ENCODE data around the gene TTC4. TPM values are rescaled to one million over a fixed set of nuclear protein-coding genes. Genes with fewer than 3 reads are reported as not detected.
A peak's percentile ranks its signal among the peaks of the same experiment; 100 is the strongest.

Gene TTC4
- total RNA-seq, 1 experiment from 2014 or later, result 30.8 TPM

GRCh38 chr1:54791880-54792522, 76.3 kb downstream of the TTC4 start:
- no peak overlapping the region for H3K4me2 ChIP-seq (ENCODE audit: insufficient read depth, insufficient read length, low read length)
- no peak overlapping the region for H4K8ac ChIP-seq (replicated peaks; ENCODE audit: insufficient read length, low read depth, low read length)
- H3K56ac ChIP-seq (ENCODE audit: insufficient read length, low read depth, low read length), result no peak overlapping the region
- H3K27me3 ChIP-seq (ENCODE audit: insufficient read depth, low read length), result no peaks in the 10 kb centered on the region
- no peak overlapping the region for H3T11ph ChIP-seq (ENCODE audit: low read length)
- Mint-ChIP-seq H3K9me3 (peaks cover 2 to 3% of the 10 kb centered on the region in 2 experiments; a peak in 2 of 5 replicates), H3K27me3 (ENCODE audit: low read depth) (peaks cover 3% of the 10 kb centered on the region), H3K4me1 (peaks cover 48 to 54% of the 10 kb centered on the region in 2 experiments), H3K4me3 (no peak overlapping the region; a peak in 1 of 5 replicates), H3K36me3 (ENCODE audit: insufficient read depth in 1 of 3, low read depth in 3 of 3) (no peaks in the 10 kb centered on the region), H3K27ac (no peak overlapping the region)
- H2AK5ac ChIP-seq (ENCODE audit: insufficient read length, low read length), result no peak overlapping the region
- TF ChIP-seq CTCF (conservative IDR thresholded peaks at IDR 0.05), result peak; percentile 97
- H3K4me1 ChIP-seq (ENCODE audit: insufficient read depth, low read length), result no peaks in the 10 kb centered on the region; the same call in 1 of the 2 replicates
- no peaks in the 10 kb centered on the region for H3K79me1 ChIP-seq (ENCODE audit: insufficient read depth, low read depth, low read length, poor library complexity, severe bottlenecking)
- DNase-seq, result peak; percentile 65
- WGBS (ENCODE audit: extremely low coverage, insufficient read length, low lambda C conversion rate), result no CpG with 5 or more reads among the region's 13 CpGs
- H2AFZ ChIP-seq (ENCODE audit: low read length), result no peak overlapping the region
- no peak overlapping the region for H2BK15ac ChIP-seq (ENCODE audit: low read depth, low read length)
- no peak overlapping the region for H3K18ac ChIP-seq (ENCODE audit: insufficient read length, low read depth, low read length)
- H3K9me3 ChIP-seq (ENCODE audit: control insufficient read depth, low read depth, low read length), result no peaks in the 10 kb centered on the region
- no peak overlapping the region for H2BK5ac ChIP-seq (ENCODE audit: insufficient read length, low read length)
- H4K5ac ChIP-seq (ENCODE audit: insufficient read length, low read depth, low read length), result no peak overlapping the region
- H3K23me2 ChIP-seq (ENCODE audit: insufficient read length, low read depth, low read length, poor library complexity, severe bottlenecking), result no peaks in the 10 kb centered on the region
- no peak overlapping the region for H2BK120ac ChIP-seq (ENCODE audit: low read depth, low read length, poor library complexity, severe bottlenecking)
- no peak overlapping the region for H3K23ac ChIP-seq (ENCODE audit: insufficient read length, low read depth, low read length)
- H4K91ac ChIP-seq (ENCODE audit: insufficient read length, low read depth, low read length), result no peak overlapping the region
- H2BK20ac ChIP-seq (ENCODE audit: low read depth, low read length, poor library complexity, severe bottlenecking), result no peak overlapping the region
- no peak overlapping the region for H3K27ac ChIP-seq (ENCODE audit: insufficient read length, low read depth, low read length)
- H3K9ac ChIP-seq (ENCODE audit: extremely low read depth, insufficient read length, low read length), result no peak overlapping the region
- no peak overlapping the region for H2BK12ac ChIP-seq (ENCODE audit: insufficient read length, low read depth, low read length)
- H3K4ac ChIP-seq (ENCODE audit: low read depth, low read length), result no peak overlapping the region
- H3K79me2 ChIP-seq (ENCODE audit: insufficient read depth, low read length), result no peaks in the 10 kb centered on the region
- H3K14ac ChIP-seq (ENCODE audit: insufficient read depth, low read length), result no peak overlapping the region
- no peaks in the 10 kb centered on the region for H4K20me1 ChIP-seq (ENCODE audit: control insufficient read depth, insufficient read depth, insufficient read length)

Other genes starting within 250 kb of the TTC4 start
- 3.6 and 4.0 TPM in 2 replicates for gene ACOT11, start 167.6 kb upstream of the TTC4 start, total RNA-seq (2021)
- gene FAM151A, start 92.3 kb upstream of the TTC4 start, total RNA-seq (2021), result not detected in 2 replicates
- 0.09 TPM in 1 of 2 replicates, not detected in the other for gene MROH7, start 74.1 kb upstream of the TTC4 start, total RNA-seq (2021)
- 10.2 and 10.6 TPM in 2 replicates for gene PARS2, start 48.7 kb downstream of the TTC4 start, total RNA-seq (2021)
- gene TTC22, start 85.5 kb downstream of the TTC4 start, total RNA-seq (2021), result 0.55 and 0.59 TPM in 2 replicates
- gene DHCR24, start 171.3 kb downstream of the TTC4 start, total RNA-seq (2021), result 318 and 340 TPM in 2 replicates